NCI-H82 treated with DMSO at 0.1 percent for 48 hours (cell line): ENCODE results near the gene MDFI.

Source experiments
- DNase-seq: peaks from one replicate; lab custom pipeline; 2025; ENCODE audit not compliant: unreplicated experiment; lab: John Stamatoyannopoulos, UW

The MDFI gene

DNA sequence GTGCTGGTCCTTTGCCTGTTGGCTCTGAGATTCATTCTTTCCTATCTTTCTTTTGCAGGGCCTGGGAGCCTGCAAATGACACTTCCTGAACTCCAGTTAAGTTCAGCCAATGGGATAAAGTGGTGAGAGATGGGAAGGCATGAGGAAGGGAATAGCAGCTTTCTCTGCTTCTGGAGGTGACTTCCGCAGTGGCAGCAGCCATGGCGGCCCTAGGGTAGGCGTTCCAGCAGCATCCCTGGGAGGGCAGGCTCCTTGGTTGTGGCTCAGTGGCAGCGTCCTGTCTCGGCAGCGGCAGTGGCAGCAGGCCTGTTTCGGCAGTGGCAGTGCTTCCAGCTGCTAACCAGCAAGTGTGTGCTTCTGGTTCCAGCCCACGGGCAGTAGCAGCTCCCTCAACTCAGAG, 7.3 kb upstream of the MDFI start:
- DNase-seq = no peak

- DNase-seq = no peak
These were observed 5.1 kb upstream of the MDFI start for GRCh38 chr6:41633056-41633634.

DNA sequence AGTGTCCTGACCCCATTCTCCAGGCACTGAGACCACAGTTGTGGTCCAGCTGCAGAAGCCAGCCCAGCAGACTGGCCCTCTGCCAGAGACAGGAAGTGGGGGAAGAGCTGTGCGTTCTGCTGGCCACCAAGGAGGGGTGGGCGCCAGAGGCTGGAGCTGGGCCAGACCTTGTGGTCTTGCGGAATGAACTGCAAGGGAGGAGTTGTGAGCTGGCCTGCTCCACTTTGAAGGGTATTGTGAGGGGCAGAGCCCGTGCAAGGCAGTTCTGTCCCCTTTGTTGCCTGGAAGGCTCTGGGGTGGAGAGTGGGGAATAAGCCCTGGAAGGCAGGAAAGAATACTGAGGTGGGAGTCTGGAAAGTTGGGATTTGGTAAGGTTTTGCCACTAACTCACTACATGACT, 3.6 kb upstream of the MDFI start:
- no peak for DNase-seq

DNA sequence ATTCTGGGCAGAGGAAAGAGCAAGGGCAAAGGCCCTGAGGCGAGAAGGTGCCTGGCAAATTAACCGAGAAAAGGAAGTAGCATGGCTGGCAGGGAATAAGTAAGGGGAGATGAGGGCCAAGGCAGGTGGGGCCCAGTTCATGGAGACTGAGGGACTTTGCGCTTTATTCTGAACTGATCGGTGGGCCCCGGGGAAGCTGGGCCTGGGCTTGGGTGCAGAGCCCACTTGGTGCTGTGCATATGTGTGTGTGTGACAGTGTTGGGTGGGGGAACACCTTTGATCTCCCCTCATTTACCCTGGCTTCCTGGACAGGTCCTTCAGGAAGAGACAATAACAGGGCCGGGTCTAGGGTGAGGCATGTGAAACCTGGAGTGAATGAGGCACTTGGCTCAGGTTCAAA, 2.9 kb upstream of the MDFI start:
- DNase-seq = no peak

DNA sequence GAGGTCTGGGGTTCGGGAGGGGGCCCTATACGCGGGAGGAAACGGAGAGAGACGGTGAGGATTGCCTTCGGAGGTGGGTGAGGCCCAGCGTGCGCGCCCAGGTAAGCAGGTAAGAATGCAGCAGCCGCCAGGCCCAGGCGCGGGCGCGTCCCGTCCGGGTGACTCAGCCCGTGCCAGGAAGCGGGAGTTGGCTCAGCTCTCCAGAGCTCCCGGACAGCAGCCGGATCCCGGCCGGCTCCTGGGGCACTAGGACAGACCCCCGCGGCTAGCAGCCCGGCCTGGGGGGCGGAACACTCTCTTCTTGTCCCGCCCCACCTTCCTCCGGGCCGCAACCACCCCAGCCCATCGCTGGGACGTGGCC, 1.5 kb upstream of the MDFI start:
- DNase-seq = no peak

- DNase-seq = no peak
These were observed 870 bp upstream of the MDFI start for GRCh38 chr6:41637194-41638001.

- no peak for DNase-seq
These were observed 904 bp downstream of the MDFI start for GRCh38 chr6:41638935-41639808.

DNA sequence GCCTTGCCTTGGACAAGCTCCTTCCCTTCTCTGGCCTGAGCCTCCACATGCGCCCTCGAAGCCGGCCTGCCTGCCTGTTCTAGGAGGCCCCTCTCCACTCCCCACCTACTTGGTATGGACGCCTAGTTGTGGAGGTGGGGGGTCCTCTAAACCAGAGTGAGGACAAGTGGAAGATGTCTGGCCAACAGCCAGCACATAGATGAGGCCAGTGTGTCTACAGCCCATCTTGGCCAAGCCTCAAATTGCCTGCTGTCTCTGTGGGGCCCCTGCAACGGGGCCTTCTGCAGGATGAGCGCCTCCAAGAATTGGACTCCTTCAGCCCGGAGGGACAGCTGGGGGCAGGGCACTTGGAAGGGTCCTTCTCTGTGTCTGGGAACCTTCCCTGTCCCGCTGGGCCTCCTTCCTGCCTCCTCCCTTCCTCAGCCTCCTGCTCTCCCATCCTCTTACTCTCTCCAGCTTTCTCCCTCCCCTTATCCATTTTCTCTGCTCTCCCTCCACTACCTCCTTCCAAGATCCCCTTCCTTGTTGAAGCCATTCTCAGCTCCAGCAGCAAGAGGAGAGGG, 1.6 kb downstream of the MDFI start:
- no peak for DNase-seq

DNA sequence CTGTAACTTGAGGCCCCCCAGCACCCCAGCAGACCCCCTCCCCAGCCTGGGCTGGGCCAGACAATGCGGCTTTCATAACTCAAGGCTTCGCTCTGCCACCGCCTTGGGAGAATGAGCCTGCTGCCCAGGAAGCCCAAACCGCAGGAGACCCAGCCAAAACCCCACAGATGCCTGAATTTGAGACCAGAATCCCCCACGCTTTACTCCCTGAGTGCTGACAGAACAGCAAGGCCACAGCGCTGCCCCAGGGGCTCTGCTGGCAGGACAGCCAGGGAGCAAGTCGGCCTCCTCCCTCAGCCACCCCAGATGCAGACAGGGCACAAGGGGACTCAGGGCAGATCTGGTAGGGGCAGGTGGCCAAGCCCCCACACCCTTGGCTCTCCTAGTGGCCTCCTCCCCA, 2.2 kb downstream of the MDFI start:
- no peak for DNase-seq

- no peak for DNase-seq
These were observed 3.2 kb downstream of the MDFI start for GRCh38 chr6:41641352-41641925.

DNA sequence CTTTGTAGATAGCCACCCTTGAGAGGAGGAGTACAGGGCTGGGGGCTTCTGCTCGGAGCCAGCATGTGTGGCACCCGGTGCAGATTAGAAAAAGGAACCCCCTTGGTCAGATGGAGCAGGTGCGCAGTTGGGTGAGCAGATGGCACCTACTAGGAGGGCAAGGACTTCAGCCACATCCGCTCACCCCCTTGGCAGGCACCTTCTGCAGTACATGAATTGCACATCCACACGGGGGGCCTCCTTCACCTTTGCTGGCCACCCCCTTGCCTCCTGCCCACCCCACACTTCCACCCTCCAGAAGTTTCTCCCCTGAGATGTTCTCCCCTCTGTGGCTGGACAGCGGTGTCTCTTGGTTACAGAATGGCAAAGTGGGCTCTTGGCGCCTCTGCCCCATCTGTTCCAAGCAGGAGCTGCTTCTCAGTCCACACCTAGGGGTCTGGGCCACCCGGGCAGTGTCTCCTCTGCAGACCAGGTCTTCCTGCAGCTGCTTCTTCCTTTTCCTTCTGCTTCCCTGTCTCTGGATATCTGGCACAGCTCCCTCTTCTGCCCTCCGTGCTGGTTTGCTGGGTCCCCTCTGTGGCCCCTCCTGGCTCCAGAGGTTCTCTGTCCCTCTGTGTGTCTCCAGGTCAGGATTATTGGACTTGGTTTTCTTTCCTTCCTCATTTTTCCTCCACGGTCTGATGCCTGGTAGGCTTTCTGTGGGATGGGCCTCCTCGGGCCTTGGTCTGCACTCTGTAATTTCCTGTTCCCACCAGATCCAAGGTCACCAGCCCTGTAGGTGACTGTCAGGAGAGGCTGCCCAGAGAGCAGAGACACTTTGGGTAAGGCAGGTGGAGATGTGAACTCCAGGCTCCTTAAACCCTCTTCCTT, 4.1 kb downstream of the MDFI start:
- DNase-seq = no peak

GRCh38 chr6:41642960-41643898, 5.0 kb downstream of the MDFI start:
- no peak for DNase-seq

GRCh38 chr6:41643899-41644269, 5.6 kb downstream of the MDFI start:
- no peak for DNase-seq

DNA sequence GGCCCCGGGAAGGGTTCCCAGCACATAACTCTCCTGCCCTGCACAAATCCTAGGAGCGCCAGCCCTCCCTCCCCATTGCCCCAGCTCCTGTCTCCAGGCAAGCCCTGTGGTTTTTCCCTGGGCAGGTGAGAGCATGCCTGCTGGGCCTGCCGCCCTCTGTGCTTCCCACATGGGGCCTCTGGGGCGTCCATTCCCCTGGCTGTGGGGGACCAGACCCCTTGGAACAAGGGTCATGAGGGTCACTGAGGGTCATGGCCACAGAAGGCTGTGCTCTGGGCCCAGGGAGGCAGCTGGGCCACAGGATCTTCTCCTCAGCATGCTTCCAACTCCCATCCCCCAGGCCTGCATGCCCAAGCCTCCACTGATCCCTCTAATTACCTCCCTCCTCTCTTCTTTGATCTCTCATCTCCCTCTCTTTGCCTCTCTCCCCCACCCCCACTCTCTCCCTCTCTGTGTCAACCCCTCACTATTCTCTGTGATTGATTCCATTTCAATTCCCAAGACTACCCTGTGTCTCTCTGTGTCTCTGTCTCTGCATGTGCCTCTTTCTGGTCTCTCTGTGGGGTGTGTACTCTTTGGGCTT, 6.1 kb downstream of the MDFI start:
- peak; percentile 83 for DNase-seq

- DNase-seq = no peak
These were observed 6.8 kb downstream of the MDFI start for GRCh38 chr6:41645007-41645618.

DNA sequence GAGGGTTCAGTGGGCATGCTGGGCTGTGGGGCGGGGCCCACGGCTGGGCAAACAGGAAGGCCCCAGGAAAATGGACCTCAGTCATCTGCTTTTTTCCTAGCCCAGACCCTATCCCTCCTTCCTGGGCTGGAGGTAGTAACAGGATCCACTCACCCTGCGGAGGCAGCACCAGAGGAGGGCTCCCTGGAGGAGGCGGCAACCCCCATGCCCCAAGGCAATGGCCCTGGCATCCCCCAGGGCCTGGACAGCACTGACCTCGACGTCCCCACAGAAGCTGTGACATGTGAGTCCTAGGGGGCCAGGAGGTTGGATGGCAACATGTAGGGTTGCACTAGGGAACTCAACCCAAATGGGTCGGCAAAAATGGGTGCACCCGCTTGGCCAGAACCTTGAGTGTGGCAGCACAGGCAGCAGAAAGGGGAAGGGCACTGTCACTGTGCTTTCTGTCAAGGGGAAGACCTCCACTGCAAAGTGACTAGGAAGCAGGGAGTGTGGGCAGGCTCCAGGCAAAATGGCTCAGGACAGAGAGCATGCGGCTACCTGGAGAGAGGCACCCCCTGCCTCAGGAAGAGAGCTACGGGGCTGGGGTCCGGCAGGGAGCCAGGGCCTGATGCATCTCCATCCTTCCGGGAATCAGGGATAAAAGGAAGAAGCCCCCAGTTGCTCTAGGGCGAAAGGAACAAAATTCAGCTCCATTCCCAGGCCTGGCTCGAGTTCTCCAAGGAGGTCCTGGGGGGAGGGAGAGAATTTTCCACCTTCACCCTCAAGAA, 7.9 kb downstream of the MDFI start:
- no peak for DNase-seq

DNA sequence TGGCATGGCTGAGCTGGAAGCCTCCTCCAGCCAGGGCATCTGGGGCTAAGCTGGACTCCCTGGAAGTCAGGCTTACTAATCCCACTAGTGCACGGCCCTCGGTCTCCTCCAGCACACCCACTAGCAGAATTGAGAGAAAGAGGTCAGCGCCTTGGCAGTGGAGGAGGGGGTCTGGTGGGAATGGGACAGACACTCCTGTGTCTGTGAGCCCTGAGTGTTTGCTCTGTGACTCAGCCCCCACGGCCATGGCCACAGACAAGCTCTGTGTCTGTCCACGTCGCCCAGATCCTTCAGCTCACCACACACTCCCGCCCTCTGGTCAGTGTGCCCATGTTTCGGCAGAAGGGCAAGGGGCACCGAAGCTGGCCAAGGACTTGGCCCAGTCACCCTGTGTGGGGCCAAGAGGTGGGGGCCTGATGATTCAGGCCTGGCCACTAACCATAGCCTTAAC, 8.8 kb downstream of the MDFI start:
- DNase-seq = no peak
